SK-N-SH (cell line): ENCODE data around the gene ATP2B2.

Source experiments
- TAF1 ChIP-seq: IDR thresholded peaks from 2 replicates; pipeline ENCODE4 v1.6.1; 2012; ENCODE audit warnings: low read depth, mild to moderate bottlenecking, low read length, moderate library complexity, borderline replicate concordance
- TF ChIP-seq, protein P1 (sequence below): IDR thresholded peaks from 2 replicates; pipeline ENCODE4 v1.6.1; 2012; ENCODE audit warnings: mild to moderate bottlenecking, low read depth, low read length, moderate library complexity
- TF ChIP-seq, protein P2 (sequence below): fragments of 200-600 bp; sonication (generic); IDR thresholded peaks from 2 replicates; pipeline ENCODE4 v1.6.1; 2017; ENCODE audit warnings: antibody characterized with exemption, mild to moderate bottlenecking, moderate library complexity

DNA sequence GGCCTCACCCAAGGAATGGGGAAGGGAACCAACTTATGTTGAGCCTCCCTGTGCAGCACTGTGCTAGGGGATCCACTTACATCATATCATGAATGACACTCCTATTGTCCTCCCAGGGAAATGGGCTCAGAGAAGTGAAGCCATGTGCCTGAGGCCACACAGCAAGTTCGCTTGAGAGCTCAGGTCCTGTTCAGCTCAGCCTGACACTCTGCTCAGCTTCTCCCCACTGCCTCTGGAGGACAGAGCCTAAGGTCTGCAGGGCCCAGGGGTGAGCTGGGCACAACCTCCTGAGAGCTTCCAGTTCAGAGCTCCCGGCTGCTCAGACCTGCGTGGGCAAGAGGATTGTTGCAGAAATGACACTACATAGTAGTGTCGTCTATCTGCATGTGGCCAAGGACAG, 108.5 kb downstream of the ATP2B2 start:
- TF ChIP-seq, protein P1, sequence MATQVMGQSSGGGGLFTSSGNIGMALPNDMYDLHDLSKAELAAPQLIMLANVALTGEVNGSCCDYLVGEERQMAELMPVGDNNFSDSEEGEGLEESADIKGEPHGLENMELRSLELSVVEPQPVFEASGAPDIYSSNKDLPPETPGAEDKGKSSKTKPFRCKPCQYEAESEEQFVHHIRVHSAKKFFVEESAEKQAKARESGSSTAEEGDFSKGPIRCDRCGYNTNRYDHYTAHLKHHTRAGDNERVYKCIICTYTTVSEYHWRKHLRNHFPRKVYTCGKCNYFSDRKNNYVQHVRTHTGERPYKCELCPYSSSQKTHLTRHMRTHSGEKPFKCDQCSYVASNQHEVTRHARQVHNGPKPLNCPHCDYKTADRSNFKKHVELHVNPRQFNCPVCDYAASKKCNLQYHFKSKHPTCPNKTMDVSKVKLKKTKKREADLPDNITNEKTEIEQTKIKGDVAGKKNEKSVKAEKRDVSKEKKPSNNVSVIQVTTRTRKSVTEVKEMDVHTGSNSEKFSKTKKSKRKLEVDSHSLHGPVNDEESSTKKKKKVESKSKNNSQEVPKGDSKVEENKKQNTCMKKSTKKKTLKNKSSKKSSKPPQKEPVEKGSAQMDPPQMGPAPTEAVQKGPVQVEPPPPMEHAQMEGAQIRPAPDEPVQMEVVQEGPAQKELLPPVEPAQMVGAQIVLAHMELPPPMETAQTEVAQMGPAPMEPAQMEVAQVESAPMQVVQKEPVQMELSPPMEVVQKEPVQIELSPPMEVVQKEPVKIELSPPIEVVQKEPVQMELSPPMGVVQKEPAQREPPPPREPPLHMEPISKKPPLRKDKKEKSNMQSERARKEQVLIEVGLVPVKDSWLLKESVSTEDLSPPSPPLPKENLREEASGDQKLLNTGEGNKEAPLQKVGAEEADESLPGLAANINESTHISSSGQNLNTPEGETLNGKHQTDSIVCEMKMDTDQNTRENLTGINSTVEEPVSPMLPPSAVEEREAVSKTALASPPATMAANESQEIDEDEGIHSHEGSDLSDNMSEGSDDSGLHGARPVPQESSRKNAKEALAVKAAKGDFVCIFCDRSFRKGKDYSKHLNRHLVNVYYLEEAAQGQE: no peak
- TF ChIP-seq TAF1: no peak
- TF ChIP-seq, protein P2, sequence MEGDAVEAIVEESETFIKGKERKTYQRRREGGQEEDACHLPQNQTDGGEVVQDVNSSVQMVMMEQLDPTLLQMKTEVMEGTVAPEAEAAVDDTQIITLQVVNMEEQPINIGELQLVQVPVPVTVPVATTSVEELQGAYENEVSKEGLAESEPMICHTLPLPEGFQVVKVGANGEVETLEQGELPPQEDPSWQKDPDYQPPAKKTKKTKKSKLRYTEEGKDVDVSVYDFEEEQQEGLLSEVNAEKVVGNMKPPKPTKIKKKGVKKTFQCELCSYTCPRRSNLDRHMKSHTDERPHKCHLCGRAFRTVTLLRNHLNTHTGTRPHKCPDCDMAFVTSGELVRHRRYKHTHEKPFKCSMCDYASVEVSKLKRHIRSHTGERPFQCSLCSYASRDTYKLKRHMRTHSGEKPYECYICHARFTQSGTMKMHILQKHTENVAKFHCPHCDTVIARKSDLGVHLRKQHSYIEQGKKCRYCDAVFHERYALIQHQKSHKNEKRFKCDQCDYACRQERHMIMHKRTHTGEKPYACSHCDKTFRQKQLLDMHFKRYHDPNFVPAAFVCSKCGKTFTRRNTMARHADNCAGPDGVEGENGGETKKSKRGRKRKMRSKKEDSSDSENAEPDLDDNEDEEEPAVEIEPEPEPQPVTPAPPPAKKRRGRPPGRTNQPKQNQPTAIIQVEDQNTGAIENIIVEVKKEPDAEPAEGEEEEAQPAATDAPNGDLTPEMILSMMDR: no peak
